SH-SY5Y (cell line): Measurements from ENCODE around the gene PDE4B.

Source experiments
- GATA2 ChIP-seq: IDR thresholded peaks from 2 replicates; pipeline ENCODE4 v1.6.1; 2011; ENCODE audit warnings: mild to moderate bottlenecking, low read depth, low read length
- GATA3 ChIP-seq: IDR thresholded peaks from 2 replicates; pipeline ENCODE4 v1.6.1; 2011; ENCODE audit warnings: low read depth, mild to moderate bottlenecking, low read length, moderate library complexity

DNA sequence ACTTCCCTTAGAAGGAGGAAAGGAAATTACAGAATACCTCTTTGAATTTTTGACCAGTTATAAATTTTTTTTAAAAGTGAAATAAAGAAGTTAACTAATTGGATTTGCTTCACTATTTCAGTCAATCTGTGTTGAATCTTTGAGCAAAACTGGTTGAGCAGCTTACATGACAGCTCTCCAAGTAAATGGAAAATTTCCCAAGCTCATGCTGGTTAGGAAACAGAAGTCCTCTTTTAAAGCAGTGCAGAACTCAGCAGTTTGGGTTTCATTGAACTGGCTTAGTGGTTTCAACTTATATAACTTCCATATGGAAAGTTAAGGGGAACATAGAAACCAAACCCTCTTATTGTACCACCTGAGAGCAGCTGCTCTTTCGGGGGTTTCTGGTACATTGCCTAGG is 250.5 kb downstream of the PDE4B start:
- TF ChIP-seq GATA3 (no peak), GATA2 (no peak)
